H54 (cell line): ENCODE data around the gene KRT36.

ENCODE experiments used
- DNase-seq: peaks from one replicate; pipeline ENCODE4 v3.0.0; 2011; ENCODE audit warnings: low spot score, mixed read lengths; ENCODE audit not compliant: insufficient read length
- FAIRE-seq: peaks from 3 replicates; lab custom pipeline; 2011; peaks lifted over from hg19 to GRCh38; lab: Jason Lieb, UNC
- POLR2A ChIP-seq: IDR thresholded peaks from 2 replicates; pipeline ENCODE4 v1.6.1; 2011; ENCODE audit warnings: low read depth, mild to moderate bottlenecking, low read length

The KRT36 gene

GRCh38 chr17:41462705-41463104, 27.0 kb downstream of the KRT36 start:
- DNase-seq = no peak
- no peak for FAIRE-seq
- TF ChIP-seq POLR2A = no peak

- TF ChIP-seq POLR2A = no peak
- no peak for DNase-seq
Observed at GRCh38 chr17:41457676-41458075, 32.0 kb downstream of the KRT36 start.

GRCh38 chr17:41456204-41456603, 33.5 kb downstream of the KRT36 start:
- no peak for TF ChIP-seq POLR2A
- FAIRE-seq (no peak), DNase-seq (no peak)

More at GRCh38 chr17:41457676-41458075, 32.0 kb downstream of the KRT36 start:
- FAIRE-seq = no peak

- FAIRE-seq (no peak), DNase-seq (no peak)
- TF ChIP-seq POLR2A = no peak
Observed at GRCh38 chr17:41455236-41455635, 34.5 kb downstream of the KRT36 start.

- TF ChIP-seq POLR2A = no peak
- DNase-seq (no peak), FAIRE-seq (no peak)
Observed at GRCh38 chr17:41453066-41453465, 36.6 kb downstream of the KRT36 start.

- TF ChIP-seq POLR2A = no peak
- no peak for FAIRE-seq
- no peak for DNase-seq
Observed at GRCh38 chr17:41452281-41452680, 37.4 kb downstream of the KRT36 start.

- DNase-seq = no peak
- FAIRE-seq = no peak
- TF ChIP-seq POLR2A = no peak
Observed at GRCh38 chr17:41451154-41451728, 38.5 kb downstream of the KRT36 start.

GRCh38 chr17:41449008-41449407, 40.7 kb downstream of the KRT36 start:
- no peak for TF ChIP-seq POLR2A
- no peak for FAIRE-seq
- no peak for DNase-seq

- no peak for DNase-seq
- no peak for FAIRE-seq
- no peak for TF ChIP-seq POLR2A
Observed at GRCh38 chr17:41448506-41448905, 41.2 kb downstream of the KRT36 start.

- DNase-seq (no peak), FAIRE-seq (no peak)
- TF ChIP-seq POLR2A = no peak
Observed at GRCh38 chr17:41446806-41447205, 42.9 kb downstream of the KRT36 start.

- DNase-seq (no peak), FAIRE-seq (no peak)
- TF ChIP-seq POLR2A = no peak
Observed at GRCh38 chr17:41444640-41445039, 45.1 kb downstream of the KRT36 start.

- no peak for TF ChIP-seq POLR2A
- FAIRE-seq (no peak), DNase-seq (no peak)
Observed at GRCh38 chr17:41444186-41444585, 45.5 kb downstream of the KRT36 start.

- TF ChIP-seq POLR2A = no peak
- DNase-seq = no peak
- FAIRE-seq = no peak
Observed at GRCh38 chr17:41442739-41443138, 47.0 kb downstream of the KRT36 start.

GRCh38 chr17:41440531-41441033, 49.1 kb downstream of the KRT36 start, which contains the start of gene KRT38:
Gene KRT38, minus strand, starts transcription at chr17:41440983. Its CDS starts 62 bp downstream, at chr17:41440921.
- no peak for FAIRE-seq

GRCh38 chr17:41439375-41439774, 50.3 kb downstream of the KRT36 start:
- no peak for FAIRE-seq
- no peak for TF ChIP-seq POLR2A
- no peak for DNase-seq

More at GRCh38 chr17:41440531-41441033, 49.1 kb downstream of the KRT36 start, which contains the start of gene KRT38:
- no peak for DNase-seq
- TF ChIP-seq POLR2A = no peak
